PC-9 (cell line): ENCODE results near the gene ZNF692.

Experiments used
- EZH2 ChIP-seq: fragments of 200-600 bp; sonication (generic); IDR thresholded peaks from 2 replicates; pipeline ENCODE4 v1.8.0; 2017; ENCODE audit warnings: antibody characterized with exemption, low read depth
- TF ChIP-seq, protein P1 (sequence below): fragments of 200-600 bp; sonication (generic); conservative IDR thresholded peaks from 2 replicates; pipeline ENCODE4 v1.6.1; 2017; ENCODE audit warnings: mixed run types, antibody characterized with exemption, mild to moderate bottlenecking, moderate library complexity

DNA sequence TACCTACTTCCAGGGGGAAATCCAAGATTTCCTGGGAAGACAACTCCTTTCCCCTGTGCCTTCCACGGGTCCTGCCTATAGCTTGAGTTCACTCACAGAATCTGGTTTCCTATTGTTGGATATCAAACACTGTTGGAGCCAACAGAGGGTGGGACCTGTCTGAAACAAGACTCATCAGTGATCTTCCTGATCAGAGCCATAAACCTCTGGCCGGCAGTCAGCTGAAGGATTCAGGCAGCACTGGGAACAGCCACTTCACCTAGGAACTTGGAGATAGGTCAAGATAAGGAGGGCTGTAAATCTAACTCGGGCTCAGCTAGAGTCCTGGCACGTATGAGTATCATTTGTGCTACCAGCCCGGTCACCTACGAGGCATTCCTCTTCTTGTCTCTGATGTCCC lies 56.4 kb downstream of the ZNF692 start:
- no peak for TF ChIP-seq EZH2
- TF ChIP-seq, protein P1, sequence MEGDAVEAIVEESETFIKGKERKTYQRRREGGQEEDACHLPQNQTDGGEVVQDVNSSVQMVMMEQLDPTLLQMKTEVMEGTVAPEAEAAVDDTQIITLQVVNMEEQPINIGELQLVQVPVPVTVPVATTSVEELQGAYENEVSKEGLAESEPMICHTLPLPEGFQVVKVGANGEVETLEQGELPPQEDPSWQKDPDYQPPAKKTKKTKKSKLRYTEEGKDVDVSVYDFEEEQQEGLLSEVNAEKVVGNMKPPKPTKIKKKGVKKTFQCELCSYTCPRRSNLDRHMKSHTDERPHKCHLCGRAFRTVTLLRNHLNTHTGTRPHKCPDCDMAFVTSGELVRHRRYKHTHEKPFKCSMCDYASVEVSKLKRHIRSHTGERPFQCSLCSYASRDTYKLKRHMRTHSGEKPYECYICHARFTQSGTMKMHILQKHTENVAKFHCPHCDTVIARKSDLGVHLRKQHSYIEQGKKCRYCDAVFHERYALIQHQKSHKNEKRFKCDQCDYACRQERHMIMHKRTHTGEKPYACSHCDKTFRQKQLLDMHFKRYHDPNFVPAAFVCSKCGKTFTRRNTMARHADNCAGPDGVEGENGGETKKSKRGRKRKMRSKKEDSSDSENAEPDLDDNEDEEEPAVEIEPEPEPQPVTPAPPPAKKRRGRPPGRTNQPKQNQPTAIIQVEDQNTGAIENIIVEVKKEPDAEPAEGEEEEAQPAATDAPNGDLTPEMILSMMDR, result no peak
